Hepatocyte (in vitro differentiated cells): ENCODE data around the gene AEBP1.

Source experiments
- EZH2 ChIP-seq: fragments of 200-600 bp; sonication (generic); IDR thresholded peaks from 2 replicates; pipeline ENCODE4 v1.6.1; 2016; ENCODE audit warnings: antibody characterized with exemption, mild to moderate bottlenecking, borderline replicate concordance
- EZH2phosphoT487 ChIP-seq: fragments of 200-600 bp; sonication (generic); IDR thresholded peaks from one replicate; pipeline ENCODE4 v1.6.1; 2018; ENCODE audit warnings: antibody characterized with exemption, mild to moderate bottlenecking, low read depth, moderate library complexity; ENCODE audit not compliant: unreplicated experiment, severe bottlenecking
- TF ChIP-seq, protein P1 (sequence below): fragments of 200-600 bp; sonication (generic); IDR thresholded peaks from 2 replicates; pipeline ENCODE4 v1.5.1; 2016; ENCODE audit warnings: antibody characterized with exemption, mild to moderate bottlenecking; ENCODE audit not compliant: poor library complexity

DNA sequence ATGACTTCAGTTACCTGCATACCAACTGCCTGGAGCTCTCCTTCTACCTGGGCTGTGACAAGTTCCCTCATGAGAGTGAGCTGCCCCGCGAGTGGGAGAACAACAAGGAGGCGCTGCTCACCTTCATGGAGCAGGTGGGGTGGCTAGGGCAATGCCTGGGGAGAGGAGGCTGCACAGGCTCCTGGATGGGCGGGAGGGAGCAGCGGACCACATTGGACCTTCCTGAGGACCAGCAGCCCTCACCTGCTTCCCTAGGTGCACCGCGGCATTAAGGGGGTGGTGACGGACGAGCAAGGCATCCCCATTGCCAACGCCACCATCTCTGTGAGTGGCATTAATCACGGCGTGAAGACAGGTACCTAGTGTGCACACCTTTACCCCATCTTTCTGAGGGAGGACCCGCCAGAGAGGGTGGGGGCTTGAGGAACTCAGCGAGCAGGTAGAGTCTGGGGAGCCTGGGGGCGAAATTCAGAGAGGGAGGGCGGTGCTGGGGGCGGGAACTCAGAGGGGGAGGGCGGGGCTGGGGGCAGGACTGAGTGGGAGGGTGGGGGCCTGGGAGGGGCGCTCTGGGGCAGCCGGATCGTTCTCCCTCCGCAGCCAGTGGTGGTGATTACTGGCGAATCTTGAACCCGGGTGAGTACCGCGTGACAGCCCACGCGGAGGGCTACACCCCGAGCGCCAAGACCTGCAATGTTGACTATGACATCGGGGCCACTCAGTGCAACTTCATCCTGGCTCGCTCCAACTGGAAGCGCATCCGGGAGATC, 9.0 kb downstream of the AEBP1 start:
- TF ChIP-seq, protein P1, sequence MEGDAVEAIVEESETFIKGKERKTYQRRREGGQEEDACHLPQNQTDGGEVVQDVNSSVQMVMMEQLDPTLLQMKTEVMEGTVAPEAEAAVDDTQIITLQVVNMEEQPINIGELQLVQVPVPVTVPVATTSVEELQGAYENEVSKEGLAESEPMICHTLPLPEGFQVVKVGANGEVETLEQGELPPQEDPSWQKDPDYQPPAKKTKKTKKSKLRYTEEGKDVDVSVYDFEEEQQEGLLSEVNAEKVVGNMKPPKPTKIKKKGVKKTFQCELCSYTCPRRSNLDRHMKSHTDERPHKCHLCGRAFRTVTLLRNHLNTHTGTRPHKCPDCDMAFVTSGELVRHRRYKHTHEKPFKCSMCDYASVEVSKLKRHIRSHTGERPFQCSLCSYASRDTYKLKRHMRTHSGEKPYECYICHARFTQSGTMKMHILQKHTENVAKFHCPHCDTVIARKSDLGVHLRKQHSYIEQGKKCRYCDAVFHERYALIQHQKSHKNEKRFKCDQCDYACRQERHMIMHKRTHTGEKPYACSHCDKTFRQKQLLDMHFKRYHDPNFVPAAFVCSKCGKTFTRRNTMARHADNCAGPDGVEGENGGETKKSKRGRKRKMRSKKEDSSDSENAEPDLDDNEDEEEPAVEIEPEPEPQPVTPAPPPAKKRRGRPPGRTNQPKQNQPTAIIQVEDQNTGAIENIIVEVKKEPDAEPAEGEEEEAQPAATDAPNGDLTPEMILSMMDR: no peak
- TF ChIP-seq EZH2phosphoT487 (no peak), EZH2 (no peak)
